DND-41 (cell line): ENCODE measurements around the gene ERVFRD-1.

ENCODE experiments used
- EZH2 ChIP-seq: IDR thresholded peaks from 3 replicates; pipeline ENCODE4 v1.6.1; 2012; ENCODE audit warnings: borderline replicate concordance, low read depth, mild to moderate bottlenecking, moderate library complexity, low read length, inconsistent platforms; ENCODE audit not compliant: severe bottlenecking
- TF ChIP-seq, protein P1 (sequence below): IDR thresholded peaks from 2 replicates; pipeline ENCODE4 v1.5.1; 2012; ENCODE audit warnings: borderline replicate concordance, low read length, moderate library complexity, mild to moderate bottlenecking; ENCODE audit not compliant: poor library complexity, severe bottlenecking; ENCODE audit errors: extremely low read depth

DNA sequence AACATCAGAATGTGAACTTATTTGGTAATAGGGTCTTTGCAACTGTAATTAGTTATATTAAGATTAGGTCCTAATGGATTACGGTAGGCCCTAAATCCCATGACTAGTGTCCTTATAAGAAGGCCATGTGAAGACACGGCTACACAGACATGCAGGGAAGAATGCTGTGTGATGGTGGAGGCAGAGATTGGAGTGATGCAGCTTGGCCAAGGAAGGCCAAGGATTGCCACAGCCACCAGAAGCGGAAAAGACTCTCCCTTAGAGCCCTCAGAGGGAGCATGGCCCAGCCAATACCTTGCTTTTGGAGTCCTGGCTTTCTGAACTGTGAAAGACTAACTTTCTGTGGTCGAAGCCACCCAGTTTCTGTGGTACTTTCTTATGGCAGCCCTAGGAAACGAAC lies 27.6 kb downstream of the ERVFRD-1 start:
- TF ChIP-seq, protein P1, sequence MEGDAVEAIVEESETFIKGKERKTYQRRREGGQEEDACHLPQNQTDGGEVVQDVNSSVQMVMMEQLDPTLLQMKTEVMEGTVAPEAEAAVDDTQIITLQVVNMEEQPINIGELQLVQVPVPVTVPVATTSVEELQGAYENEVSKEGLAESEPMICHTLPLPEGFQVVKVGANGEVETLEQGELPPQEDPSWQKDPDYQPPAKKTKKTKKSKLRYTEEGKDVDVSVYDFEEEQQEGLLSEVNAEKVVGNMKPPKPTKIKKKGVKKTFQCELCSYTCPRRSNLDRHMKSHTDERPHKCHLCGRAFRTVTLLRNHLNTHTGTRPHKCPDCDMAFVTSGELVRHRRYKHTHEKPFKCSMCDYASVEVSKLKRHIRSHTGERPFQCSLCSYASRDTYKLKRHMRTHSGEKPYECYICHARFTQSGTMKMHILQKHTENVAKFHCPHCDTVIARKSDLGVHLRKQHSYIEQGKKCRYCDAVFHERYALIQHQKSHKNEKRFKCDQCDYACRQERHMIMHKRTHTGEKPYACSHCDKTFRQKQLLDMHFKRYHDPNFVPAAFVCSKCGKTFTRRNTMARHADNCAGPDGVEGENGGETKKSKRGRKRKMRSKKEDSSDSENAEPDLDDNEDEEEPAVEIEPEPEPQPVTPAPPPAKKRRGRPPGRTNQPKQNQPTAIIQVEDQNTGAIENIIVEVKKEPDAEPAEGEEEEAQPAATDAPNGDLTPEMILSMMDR: no peak
- no peak for TF ChIP-seq EZH2
